Suprapubic skin (tissue), 4 donors: ENCODE data around the gene LMTK2. TPM values are rescaled to one million over a fixed set of nuclear protein-coding genes. Genes with fewer than 3 reads are reported as not detected.

ENCODE experiments used
- DNase-seq, 2 donors: peaks; one replicate each; pipeline ENCODE4 v3.0.0-alpha.2; 2019; ENCODE audit warnings: low spot score in 2 of 2
- H3K27ac ChIP-seq: fragments of 200-600 bp; sonication (generic); one replicate; pipeline ENCODE4 v1.5.1; 2019
- H3K27me3 ChIP-seq: fragments of 200-600 bp; sonication (generic); one replicate; pipeline ENCODE4 v1.5.1; 2019
- H3K36me3 ChIP-seq: fragments of 200-600 bp; sonication (generic); one replicate; pipeline ENCODE4 v1.5.1; 2019
- H3K4me1 ChIP-seq: fragments of 200-600 bp; sonication (generic); one replicate; pipeline ENCODE4 v1.5.1; 2019
- H3K4me3 ChIP-seq: fragments of 200-600 bp; sonication (generic); one replicate; pipeline ENCODE4 v1.5.1; 2019; ENCODE audit warnings: mild to moderate bottlenecking
- H3K9me3 ChIP-seq: fragments of 200-600 bp; sonication (generic); one replicate; pipeline ENCODE4 v1.5.1; 2019
- CTCF ChIP-seq, 2 donors: fragments of 200-600 bp in 1 of 2; fragments of 450-650 bp in 1 of 2; sonication (generic) in 1 of 2; IDR thresholded peaks; one replicate each; pipeline ENCODE4 v1.5.1; 2016 to 2019; ENCODE audit warnings: antibody characterized with exemption in 2 of 2, mild to moderate bottlenecking in 1 of 2, moderate library complexity in 1 of 2
- EP300 ChIP-seq: sonication (generic); formaldehyde crosslinking; IDR thresholded peaks from one replicate; pipeline ENCODE4 v1.6.1; 2017; ENCODE audit warnings: antibody characterized with exemption
- POLR2A ChIP-seq, 2 donors: fragments of 450-650 bp; IDR thresholded peaks; one replicate each; pipeline ENCODE4 v1.6.1; 2017; ENCODE audit warnings: antibody characterized with exemption in 2 of 2, mild to moderate bottlenecking in 2 of 2, moderate library complexity in 2 of 2
- POLR2AphosphoS5 ChIP-seq, 3 donors: sonication (generic); formaldehyde crosslinking; IDR thresholded peaks; one replicate each; pipeline ENCODE4 v1.6.1; 2017; ENCODE audit warnings: antibody characterized with exemption in 3 of 3
- WGBS: methylation state at CpG from one replicate; pipeline ENCODE4 v1.1.5; 2018; 5-methylcytosine and 5-hydroxymethylcytosine counted together
- total RNA-seq, 4 donors: library from RNA; depleted of rRNA; stranded (reverse); fragments of >200 nt; gene quantifications; one replicate each; pipeline ENCODE4 v1.1.0, GENCODE V29; 2016

The LMTK2 gene
- total RNA-seq, 4 donors from 2014 or later, result 34.0 to 45.1 (median 39.8) TPM

DNA sequence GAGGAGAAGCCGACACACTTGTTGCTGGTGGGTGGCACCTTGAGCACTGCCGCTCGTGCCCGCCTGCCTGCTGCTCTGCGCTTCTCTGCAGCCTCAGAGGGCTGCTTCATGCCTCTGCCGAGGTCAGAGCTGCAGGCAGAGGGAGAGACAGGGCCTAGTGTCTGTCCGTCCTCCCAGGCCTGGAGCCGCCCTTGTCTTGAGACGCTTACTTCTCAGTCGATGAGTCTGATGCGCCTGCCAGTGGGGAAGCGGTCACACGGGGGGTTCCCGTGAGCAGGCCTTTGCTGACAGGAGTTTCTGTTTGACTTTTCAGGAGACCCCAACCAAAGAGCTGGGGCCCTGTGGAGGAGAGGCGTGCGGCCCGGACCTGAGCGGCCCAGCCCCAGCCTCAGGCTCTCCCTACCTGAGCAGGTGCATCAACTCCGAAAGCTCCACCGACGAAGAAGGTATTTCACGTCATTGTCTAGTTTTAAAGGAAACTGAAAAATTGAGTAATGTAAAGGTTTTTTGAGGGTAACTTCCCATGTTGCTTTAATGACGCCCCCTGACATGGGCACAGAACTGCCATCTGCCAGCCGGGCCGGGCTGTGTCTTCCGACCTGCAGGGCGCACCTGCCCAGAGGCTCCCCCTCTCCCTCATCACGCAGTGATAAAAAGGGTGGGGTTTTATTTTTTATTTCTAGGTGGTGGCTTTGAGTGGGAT, 96.8 kb downstream of the LMTK2 start:
- H3K4me1 ChIP-seq, result no peaks in the 10 kb centered on the region
- 94% methylated on average over 14 of the region's 28 CpGs for WGBS
- no peaks in the 10 kb centered on the region for H3K9me3 ChIP-seq
- TF ChIP-seq CTCF (IDR thresholded peaks at IDR 0.05), result no peak
- TF ChIP-seq POLR2AphosphoS5 (IDR thresholded peaks at IDR 0.05), result no peak
- no peak for TF ChIP-seq EP300
- TF ChIP-seq POLR2A (IDR thresholded peaks at IDR 0.05), result no peak
- H3K4me3 ChIP-seq, result no peak overlapping the region
- H3K27ac ChIP-seq, result no peak overlapping the region
- peaks cover 47% of the 10 kb centered on the region for H3K36me3 ChIP-seq
- H3K27me3 ChIP-seq, result no peaks in the 10 kb centered on the region
- DNase-seq, result peak in 1 of 2 donors; percentile 56

GRCh38 chr7:98203964-98204605, 97.4 kb downstream of the LMTK2 start:
- H3K36me3 ChIP-seq, result peaks cover 46% of the 10 kb centered on the region

DNA sequence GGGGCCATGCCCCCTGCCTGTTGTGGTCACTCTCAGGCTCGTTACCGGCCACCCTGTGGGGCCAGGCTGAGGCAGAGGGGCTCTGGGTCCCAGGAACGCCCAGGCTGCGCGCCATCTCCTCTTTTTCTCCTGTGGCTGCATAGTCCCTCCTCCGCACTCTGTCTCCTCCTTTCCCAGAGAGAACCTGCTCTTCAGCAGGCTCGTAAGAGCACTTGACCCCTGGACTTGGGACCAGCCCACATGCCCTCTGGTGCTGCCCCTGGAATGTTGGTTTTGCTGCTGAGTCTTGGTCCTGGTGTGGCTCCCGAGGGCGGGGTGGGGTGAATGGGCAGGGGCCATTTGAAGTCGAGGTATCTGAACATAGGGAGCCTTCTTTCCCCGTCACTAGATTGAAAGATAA, 98.0 kb downstream of the LMTK2 start:
- Histone ChIP-seq H3K36me3 (peaks cover 46% of the 10 kb centered on the region), H3K4me3 (no peak overlapping the region), H3K27ac (no peak overlapping the region), H3K4me1 (no peaks in the 10 kb centered on the region), H3K9me3 (no peaks in the 10 kb centered on the region), H3K27me3 (no peaks in the 10 kb centered on the region)
- no peak for TF ChIP-seq EP300
- TF ChIP-seq POLR2AphosphoS5 (IDR thresholded peaks at IDR 0.05), result no peak
- TF ChIP-seq POLR2A (IDR thresholded peaks at IDR 0.05), result no peak
- no peak for TF ChIP-seq CTCF (IDR thresholded peaks at IDR 0.05)
- 91% methylated on average over 9 of the region's 11 CpGs for WGBS
- DNase-seq, result peak in 1 of 2 donors; percentile 58

More at GRCh38 chr7:98203964-98204605, 97.4 kb downstream of the LMTK2 start:
- no peak overlapping the region for H3K27ac ChIP-seq
- no peaks in the 10 kb centered on the region for H3K27me3 ChIP-seq
- peak in 1 of 2 donors; percentile 47 for DNase-seq
- WGBS, result 96% methylated on average over 18 of the region's 18 CpGs
- H3K9me3 ChIP-seq, result no peaks in the 10 kb centered on the region
- H3K4me1 ChIP-seq, result no peaks in the 10 kb centered on the region
- H3K4me3 ChIP-seq, result no peak overlapping the region
- TF ChIP-seq POLR2AphosphoS5 (IDR thresholded peaks at IDR 0.05) (no peak), POLR2A (IDR thresholded peaks at IDR 0.05) (no peak), EP300 (no peak), CTCF (IDR thresholded peaks at IDR 0.05) (no peak)

- TF ChIP-seq POLR2AphosphoS5 (IDR thresholded peaks at IDR 0.05) (no peak), POLR2A (IDR thresholded peaks at IDR 0.05) (no peak), CTCF (IDR thresholded peaks at IDR 0.05) (no peak), EP300 (no peak)
- Histone ChIP-seq H3K36me3 (peaks cover 45% of the 10 kb centered on the region), H3K9me3 (no peaks in the 10 kb centered on the region), H3K4me3 (no peak overlapping the region), H3K27me3 (peaks cover under 1% of the 10 kb centered on the region), H3K27ac (no peak overlapping the region), H3K4me1 (peaks cover under 1% of the 10 kb centered on the region)
- peak in 1 of 2 donors; percentile 56 for DNase-seq
- 97% methylated on average over 35 of the region's 47 CpGs for WGBS
These were observed 98.6 kb downstream of the LMTK2 start for GRCh38 chr7:98205162-98205845.
